ENCODE measurements around the gene AMDHD2.
"Not testable (repeated sequence)": the region's sequence is repeated elsewhere in the genome, so short reads cannot be mapped to it uniquely, and the experiment has no call there.

DNA sequence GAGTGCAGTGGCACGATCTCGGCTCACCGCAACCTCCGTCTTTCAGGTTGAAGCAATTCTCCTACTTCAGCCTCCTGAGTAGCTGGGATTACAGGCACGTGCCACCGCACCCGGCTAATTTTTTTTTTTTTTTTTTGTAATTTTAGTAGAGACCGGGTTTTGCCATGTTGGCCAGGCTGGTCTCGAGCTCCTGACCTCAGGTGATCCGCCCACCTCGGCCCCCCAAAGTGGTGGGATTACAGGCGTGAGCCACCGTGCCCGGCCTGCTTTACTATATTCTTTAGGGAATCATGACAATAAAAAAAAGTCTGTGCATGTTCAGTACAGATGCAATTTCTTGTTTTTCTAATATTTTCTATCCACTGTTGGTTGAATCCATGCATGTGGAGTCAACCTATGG lies 23.6 kb downstream of the AMDHD2 start:
- TF ChIP-seq, protein P1, sequence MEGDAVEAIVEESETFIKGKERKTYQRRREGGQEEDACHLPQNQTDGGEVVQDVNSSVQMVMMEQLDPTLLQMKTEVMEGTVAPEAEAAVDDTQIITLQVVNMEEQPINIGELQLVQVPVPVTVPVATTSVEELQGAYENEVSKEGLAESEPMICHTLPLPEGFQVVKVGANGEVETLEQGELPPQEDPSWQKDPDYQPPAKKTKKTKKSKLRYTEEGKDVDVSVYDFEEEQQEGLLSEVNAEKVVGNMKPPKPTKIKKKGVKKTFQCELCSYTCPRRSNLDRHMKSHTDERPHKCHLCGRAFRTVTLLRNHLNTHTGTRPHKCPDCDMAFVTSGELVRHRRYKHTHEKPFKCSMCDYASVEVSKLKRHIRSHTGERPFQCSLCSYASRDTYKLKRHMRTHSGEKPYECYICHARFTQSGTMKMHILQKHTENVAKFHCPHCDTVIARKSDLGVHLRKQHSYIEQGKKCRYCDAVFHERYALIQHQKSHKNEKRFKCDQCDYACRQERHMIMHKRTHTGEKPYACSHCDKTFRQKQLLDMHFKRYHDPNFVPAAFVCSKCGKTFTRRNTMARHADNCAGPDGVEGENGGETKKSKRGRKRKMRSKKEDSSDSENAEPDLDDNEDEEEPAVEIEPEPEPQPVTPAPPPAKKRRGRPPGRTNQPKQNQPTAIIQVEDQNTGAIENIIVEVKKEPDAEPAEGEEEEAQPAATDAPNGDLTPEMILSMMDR (IDR thresholded peaks at IDR 0.05) = not testable (repeated sequence)
- not testable (repeated sequence) for TF ChIP-seq POLR2A (IDR thresholded peaks at IDR 0.05; ENCODE audit: low read depth); POLR2AphosphoS5 (IDR thresholded peaks at IDR 0.05)
